GM12878 (cell line): Measurements from ENCODE around the gene REL. TPM values are rescaled to one million over a fixed set of nuclear protein-coding genes. Genes with fewer than 3 reads are reported as not detected.

Experiments used
- ATAC-seq: fragments of 200-7000 bp; cut with Tn5 transposase; 3 replicates; pipeline ENCODE4 v1.9.1; 2020; ENCODE audit warnings: mild to moderate bottlenecking, moderate library complexity
- BruUV-seq: library from RNA; stranded (reverse); fragments of 400-500 nt; replicated peaks from 2 replicates; lab custom pipeline; 2021; lab: Mats Ljungman, UMichigan
- CTCF ChIA-PET: fragments of 300-600 bp; sonication (Branson Sonifier 250); formaldehyde crosslinking; extraction: SDS; loops from one replicate; lab custom pipeline; 2021; ENCODE audit warnings: inconsistent platforms; lab: Yijun Ruan, JAX
- POLR2A ChIA-PET: fragments of 350-600 bp; formaldehyde crosslinking; extraction: SDS; loops from one replicate; lab custom pipeline; 2021; ENCODE audit warnings: inconsistent platforms; lab: Charles Lee
- RAD21 ChIA-PET: fragments of 300-600 bp; sonication (Branson Sonifier 250); formaldehyde crosslinking; loops from one replicate; lab custom pipeline; 2023; ENCODE audit warnings: antibody characterized with exemption; ENCODE audit not compliant: unreplicated experiment; lab: Charles Lee
- SMC1A ChIA-PET: fragments of 300-600 bp; sonication (Branson Sonifier 250); formaldehyde crosslinking; loops from one replicate; lab custom pipeline; 2023; ENCODE audit not compliant: unreplicated experiment, uncharacterized antibody; lab: Charles Lee
- DNase-seq: peaks from one replicate; pipeline ENCODE4 v3.0.0-alpha.2; 2011; ENCODE audit warnings: low read depth, low spot score
- FAIRE-seq: peaks from 3 replicates; lab custom pipeline; 2011; peaks lifted over from hg19 to GRCh38; lab: Jason Lieb, UNC
- H2AFZ ChIP-seq: 2 replicates; pipeline ENCODE4 v1.6.0; 2011; ENCODE audit warnings: low read depth, low read length, control low read depth; ENCODE audit not compliant: control insufficient read depth
- H3K27ac ChIP-seq: 2 replicates; pipeline ENCODE4 v1.5.1; 2011; ENCODE audit warnings: control low read depth; ENCODE audit not compliant: control insufficient read depth, insufficient read depth
- H3K27me3 ChIP-seq, 2 experiments: replicated peaks in 1 of 2; 2 replicates each; pipeline versions ENCODE4 v1.6.0 to v1.6.1; 2011; ENCODE audit warnings: low read length in 1 of 2; ENCODE audit not compliant: control insufficient read depth in 2 of 2, insufficient read depth in 2 of 2
- H3K36me3 ChIP-seq, 2 experiments: 2 replicates each; pipeline ENCODE4 v1.5.1; 2011; ENCODE audit warnings: low read length in 1 of 2; ENCODE audit not compliant: control insufficient read depth in 2 of 2, insufficient read depth in 2 of 2
- H3K4me1 ChIP-seq: 2 replicates; pipeline ENCODE4 v1.6.1; 2011; ENCODE audit warnings: mild to moderate bottlenecking, low read length, moderate library complexity, mixed read lengths; ENCODE audit not compliant: control insufficient read depth, insufficient read depth
- H3K4me2 ChIP-seq: 2 replicates; pipeline ENCODE4 v1.6.0; 2011; ENCODE audit warnings: control low read depth; ENCODE audit not compliant: control insufficient read depth, insufficient read depth
- H3K4me3 ChIP-seq: fragments of 200-600 bp; sonication (generic); 2 replicates; pipeline ENCODE4 v1.5.1; 2016
- H3K79me2 ChIP-seq: 2 replicates; pipeline ENCODE4 v1.6.0; 2011; ENCODE audit warnings: low read length; ENCODE audit not compliant: control insufficient read depth, insufficient read depth
- H3K9ac ChIP-seq: 2 replicates; pipeline ENCODE4 v1.8.0; 2011; ENCODE audit warnings: low read length, control low read depth, mixed read lengths; ENCODE audit not compliant: control insufficient read depth, insufficient read depth
- H3K9me3 ChIP-seq: replicated peaks from 3 replicates; pipeline ENCODE4 v1.5.1; 2011; ENCODE audit warnings: mild to moderate bottlenecking, low read length; ENCODE audit not compliant: control insufficient read depth, insufficient read depth
- H4K20me1 ChIP-seq: 2 replicates; pipeline ENCODE4 v1.6.0; 2011; ENCODE audit not compliant: control insufficient read depth, insufficient read depth
- CHD2 ChIP-seq: IDR thresholded peaks from 2 replicates; pipeline ENCODE4 v1.6.1; 2011; ENCODE audit warnings: low read depth, low read length, improper control_type of control experiment, borderline replicate concordance
- HDAC2 ChIP-seq: fragments of 200-600 bp; sonication (generic); IDR thresholded peaks from 2 replicates; pipeline ENCODE4 v1.6.1; 2017
- JUND ChIP-seq: IDR thresholded peaks from 2 replicates; pipeline ENCODE4 v1.6.1; 2012; ENCODE audit warnings: low read depth, mild to moderate bottlenecking, low read length, improper control_type of control experiment, moderate library complexity
- LARP7 ChIP-seq: fragments of 450-650 bp; IDR thresholded peaks from 2 replicates; pipeline ENCODE4 v1.6.1; 2017; ENCODE audit warnings: mild to moderate bottlenecking
- MXI1 ChIP-seq: fragments of 150-350 bp; IDR thresholded peaks from 2 replicates; pipeline ENCODE4 v1.6.1; 2011; ENCODE audit warnings: low read depth, mild to moderate bottlenecking, inconsistent platforms, low read length, improper control_type of control experiment
- ZBTB40 ChIP-seq: fragments of 450-650 bp; IDR thresholded peaks from 2 replicates; pipeline ENCODE4 v1.6.1; 2016; ENCODE audit warnings: mild to moderate bottlenecking, moderate library complexity, borderline replicate concordance
- ZNF274 ChIP-seq: IDR thresholded peaks from one replicate; pipeline ENCODE4 v1.8.0; 2011; ENCODE audit not compliant: insufficient read length, insufficient read depth
- WGBS: methylation state at CpG from one replicate; pipeline ENCODE4 v1.1.6; 2016; ENCODE audit warnings: low lambda C conversion rate; ENCODE audit not compliant: insufficient replicate concordance, insufficient coverage; ENCODE audit errors: missing lambda C conversion rate; 5-methylcytosine and 5-hydroxymethylcytosine counted together
- in situ Hi-C: fragments of 300-500 bp; cut with MboI; formaldehyde crosslinking; loops from 9 replicates; pipeline ENCODE4 v1.14.3; 2018; ENCODE audit warnings: mixed read lengths
- intact Hi-C: fragments of 100-400 bp; cut with micrococcal nuclease; formaldehyde crosslinking; loops from one replicate; pipeline ENCODE4 v1.14.2; 2022; ENCODE audit not compliant: unreplicated experiment
- polyA plus RNA-seq, 11 experiments: library from polyadenylated mRNA; depleted of rRNA in 4 of 11; unstranded in 6 of 11; stranded (reverse) in 5 of 11; fragments of >200 nt; fragmentation: Nextera tagmentation in 4 of 11; fragmentation: Illumina TruSeq in 1 of 11; extraction: Ambion mirVana in 4 of 11; extraction: Trizol in 1 of 11; gene quantifications; 1 replicate in 1 of 11; 2 replicates in 10 of 11; pipeline versions ENCODE4 v1.2.1 to v1.2.3, GENCODE V29; 2011 to 2016; ENCODE audit warnings: inconsistent platforms in 2 of 11, missing spikeins in 2 of 11, low read depth in 1 of 11
- total RNA-seq, 4 experiments: library from RNA; depleted of rRNA in 3 of 4; stranded (reverse); fragments of >200 nt in 3 of 4; fragmentation: Illumina TruSeq in 1 of 4; extraction: Trizol in 1 of 4; gene quantifications; 2 replicates each; pipeline versions ENCODE4 v1.2.1 to v1.2.3, GENCODE V29; 2013 to 2021
- TF ChIP-seq, protein P1 (sequence below): fragments of 450-650 bp; formaldehyde crosslinking; IDR thresholded peaks from 2 replicates; pipeline ENCODE4 v1.5.0; 2022; ENCODE audit warnings: mild to moderate bottlenecking, missing genetic modification characterization
- TF ChIP-seq, protein P2 (sequence below): IDR thresholded peaks from 2 replicates; pipeline ENCODE4 v1.6.1; 2011; ENCODE audit warnings: borderline replicate concordance, low read depth, mild to moderate bottlenecking, moderate library complexity, low read length; ENCODE audit not compliant: insufficient read depth, poor library complexity, severe bottlenecking
- TF ChIP-seq, protein P3 (sequence below): fragments of 450-650 bp; IDR thresholded peaks from 2 replicates; pipeline ENCODE4 v1.6.1; 2018; ENCODE audit warnings: mild to moderate bottlenecking, low read depth, moderate library complexity; ENCODE audit not compliant: partially characterized antibody

The REL gene
- total and polyA plus RNA-seq, 10 of the 15 experiments (the other 5 are each of a cell fraction or from before 2014, with no cell fraction given): 6.3 to 52.4 (median 26.6) TPM

GRCh38 chr2:60899230-60899891 lies 18.0 kb downstream of the REL start:
- FAIRE-seq: no peak
- SMC1A ChIA-PET: interaction anchor here (0.7 to 3.4 kb wide), 19 partner anchors 8 to 103 kb away, joined by 3 to 14 read pairs (median 4); partner anchors contain the start of gene REL
- peak overlapping the region; percentile 30; the same call in 1 of the 2 replicates for H3K9ac ChIP-seq
- peak overlapping the region; percentile 23 for H3K4me2 ChIP-seq
- H3K36me3 ChIP-seq: peaks cover 10 to 44% of the 10 kb centered on the region in 2 experiments
- CTCF ChIA-PET: interaction anchor here (0.7 to 2.0 kb wide), 6 partner anchors 9 to 100 kb away, joined by 3 to 9 read pairs (median 4); no protein-coding TSS in a partner anchor
- H3K27me3 ChIP-seq: no peaks in the 10 kb centered on the region
- no peak overlapping the region for H2AFZ ChIP-seq
- 37% methylated on average over 6 of the region's 6 CpGs for WGBS
- H3K9me3 ChIP-seq: no peaks in the 10 kb centered on the region
- ATAC-seq: peak; percentile 68
- H3K79me2 ChIP-seq: peaks cover 28% of the 10 kb centered on the region
- RAD21 ChIA-PET: interaction anchor here (0.7 to 2.8 kb wide), 10 partner anchors 9 to 100 kb away, joined by 3 to 14 read pairs (median 4); partner anchors contain the start of gene REL
- peaks cover 13% of the 10 kb centered on the region for H3K4me1 ChIP-seq
- POLR2A ChIA-PET: interaction anchor here (0.5 to 1.8 kb wide), 10 partner anchors 8 to 892 kb away, joined by 3 to 9 read pairs (median 4); partner anchors contain the start of gene REL
- peak overlapping the region; percentile 47 for H3K27ac ChIP-seq
- no peaks in the 10 kb centered on the region for H4K20me1 ChIP-seq
- peak; percentile 37 for DNase-seq
- BruUV-seq: TSS peak; percentile 98
- H3K4me3 ChIP-seq: no peak overlapping the region
- intact Hi-C loops: no loop called here
- in situ Hi-C loops: no loop called here
- TF ChIP-seq ZNF274 (no peak), ZBTB40 (no peak), JUND (no peak), LARP7 (no peak), CHD2 (no peak), HDAC2 (no peak), MXI1 (no peak)
- TF ChIP-seq, protein P1, sequence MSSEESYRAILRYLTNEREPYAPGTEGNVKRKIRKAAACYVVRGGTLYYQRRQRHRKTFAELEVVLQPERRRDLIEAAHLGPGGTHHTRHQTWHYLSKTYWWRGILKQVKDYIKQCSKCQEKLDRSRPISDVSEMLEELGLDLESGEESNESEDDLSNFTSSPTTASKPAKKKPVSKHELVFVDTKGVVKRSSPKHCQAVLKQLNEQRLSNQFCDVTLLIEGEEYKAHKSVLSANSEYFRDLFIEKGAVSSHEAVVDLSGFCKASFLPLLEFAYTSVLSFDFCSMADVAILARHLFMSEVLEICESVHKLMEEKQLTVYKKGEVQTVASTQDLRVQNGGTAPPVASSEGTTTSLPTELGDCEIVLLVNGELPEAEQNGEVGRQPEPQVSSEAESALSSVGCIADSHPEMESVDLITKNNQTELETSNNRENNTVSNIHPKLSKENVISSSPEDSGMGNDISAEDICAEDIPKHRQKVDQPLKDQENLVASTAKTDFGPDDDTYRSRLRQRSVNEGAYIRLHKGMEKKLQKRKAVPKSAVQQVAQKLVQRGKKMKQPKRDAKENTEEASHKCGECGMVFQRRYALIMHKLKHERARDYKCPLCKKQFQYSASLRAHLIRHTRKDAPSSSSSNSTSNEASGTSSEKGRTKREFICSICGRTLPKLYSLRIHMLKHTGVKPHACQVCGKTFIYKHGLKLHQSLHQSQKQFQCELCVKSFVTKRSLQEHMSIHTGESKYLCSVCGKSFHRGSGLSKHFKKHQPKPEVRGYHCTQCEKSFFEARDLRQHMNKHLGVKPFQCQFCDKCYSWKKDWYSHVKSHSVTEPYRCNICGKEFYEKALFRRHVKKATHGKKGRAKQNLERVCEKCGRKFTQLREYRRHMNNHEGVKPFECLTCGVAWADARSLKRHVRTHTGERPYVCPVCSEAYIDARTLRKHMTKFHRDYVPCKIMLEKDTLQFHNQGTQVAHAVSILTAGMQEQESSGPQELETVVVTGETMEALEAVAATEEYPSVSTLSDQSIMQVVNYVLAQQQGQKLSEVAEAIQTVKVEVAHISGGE: no peak
- TF ChIP-seq, protein P2, sequence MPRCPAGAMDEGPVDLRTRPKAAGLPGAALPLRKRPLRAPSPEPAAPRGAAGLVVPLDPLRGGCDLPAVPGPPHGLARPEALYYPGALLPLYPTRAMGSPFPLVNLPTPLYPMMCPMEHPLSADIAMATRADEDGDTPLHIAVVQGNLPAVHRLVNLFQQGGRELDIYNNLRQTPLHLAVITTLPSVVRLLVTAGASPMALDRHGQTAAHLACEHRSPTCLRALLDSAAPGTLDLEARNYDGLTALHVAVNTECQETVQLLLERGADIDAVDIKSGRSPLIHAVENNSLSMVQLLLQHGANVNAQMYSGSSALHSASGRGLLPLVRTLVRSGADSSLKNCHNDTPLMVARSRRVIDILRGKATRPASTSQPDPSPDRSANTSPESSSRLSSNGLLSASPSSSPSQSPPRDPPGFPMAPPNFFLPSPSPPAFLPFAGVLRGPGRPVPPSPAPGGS: peak; percentile 58
- TF ChIP-seq, protein P3, sequence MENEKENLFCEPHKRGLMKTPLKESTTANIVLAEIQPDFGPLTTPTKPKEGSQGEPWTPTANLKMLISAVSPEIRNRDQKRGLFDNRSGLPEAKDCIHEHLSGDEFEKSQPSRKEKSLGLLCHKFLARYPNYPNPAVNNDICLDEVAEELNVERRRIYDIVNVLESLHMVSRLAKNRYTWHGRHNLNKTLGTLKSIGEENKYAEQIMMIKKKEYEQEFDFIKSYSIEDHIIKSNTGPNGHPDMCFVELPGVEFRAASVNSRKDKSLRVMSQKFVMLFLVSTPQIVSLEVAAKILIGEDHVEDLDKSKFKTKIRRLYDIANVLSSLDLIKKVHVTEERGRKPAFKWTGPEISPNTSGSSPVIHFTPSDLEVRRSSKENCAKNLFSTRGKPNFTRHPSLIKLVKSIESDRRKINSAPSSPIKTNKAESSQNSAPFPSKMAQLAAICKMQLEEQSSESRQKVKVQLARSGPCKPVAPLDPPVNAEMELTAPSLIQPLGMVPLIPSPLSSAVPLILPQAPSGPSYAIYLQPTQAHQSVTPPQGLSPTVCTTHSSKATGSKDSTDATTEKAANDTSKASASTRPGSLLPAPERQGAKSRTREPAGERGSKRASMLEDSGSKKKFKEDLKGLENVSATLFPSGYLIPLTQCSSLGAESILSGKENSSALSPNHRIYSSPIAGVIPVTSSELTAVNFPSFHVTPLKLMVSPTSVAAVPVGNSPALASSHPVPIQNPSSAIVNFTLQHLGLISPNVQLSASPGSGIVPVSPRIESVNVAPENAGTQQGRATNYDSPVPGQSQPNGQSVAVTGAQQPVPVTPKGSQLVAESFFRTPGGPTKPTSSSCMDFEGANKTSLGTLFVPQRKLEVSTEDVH: no peak
